ENCODE measurements around the gene KRT76. TPM values are rescaled to one million over a fixed set of nuclear protein-coding genes. Genes with fewer than 3 reads are reported as not detected.

Gene KRT76
- not detected in 2 replicates for total RNA-seq (2014; rRNA removed; shearing (Covaris generic))

GRCh38 chr12:52776913-52777395, at the start of gene KRT76:
TSS of gene KRT76 (minus strand) at chr12:52777345. CDS start at chr12:52777291, 54 bp downstream.
- no peak for DNase-seq (ENCODE audit: low spot score)

DNA sequence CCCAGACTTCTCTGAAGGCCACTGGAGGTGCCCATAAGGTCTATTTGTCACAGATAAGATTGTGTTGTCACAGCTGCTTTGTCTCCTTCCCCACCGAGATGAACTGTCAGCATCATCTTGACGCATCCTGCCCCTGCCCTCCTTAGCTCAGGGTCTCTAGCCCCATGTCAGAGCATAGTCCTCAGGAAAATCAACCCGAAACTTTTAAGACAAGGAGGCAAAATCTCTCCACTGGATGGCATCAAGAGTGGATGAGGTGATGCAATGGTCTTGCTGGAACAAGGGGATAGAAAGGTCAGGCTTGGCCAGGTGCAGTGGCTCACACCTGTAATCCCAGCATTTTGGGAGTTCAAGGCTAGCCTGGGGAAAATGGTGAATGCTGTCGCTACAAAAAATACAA, 48.8 kb upstream of the KRT76 start:
- DNase-seq (ENCODE audit: low spot score): no peak

- DNase-seq (ENCODE audit: low spot score): no peak
Measured at GRCh38 chr12:52824741-52825410, 47.7 kb upstream of the KRT76 start.

GRCh38 chr12:52823761-52824450, 46.8 kb upstream of the KRT76 start:
- no peak for DNase-seq (ENCODE audit: low spot score)

DNA sequence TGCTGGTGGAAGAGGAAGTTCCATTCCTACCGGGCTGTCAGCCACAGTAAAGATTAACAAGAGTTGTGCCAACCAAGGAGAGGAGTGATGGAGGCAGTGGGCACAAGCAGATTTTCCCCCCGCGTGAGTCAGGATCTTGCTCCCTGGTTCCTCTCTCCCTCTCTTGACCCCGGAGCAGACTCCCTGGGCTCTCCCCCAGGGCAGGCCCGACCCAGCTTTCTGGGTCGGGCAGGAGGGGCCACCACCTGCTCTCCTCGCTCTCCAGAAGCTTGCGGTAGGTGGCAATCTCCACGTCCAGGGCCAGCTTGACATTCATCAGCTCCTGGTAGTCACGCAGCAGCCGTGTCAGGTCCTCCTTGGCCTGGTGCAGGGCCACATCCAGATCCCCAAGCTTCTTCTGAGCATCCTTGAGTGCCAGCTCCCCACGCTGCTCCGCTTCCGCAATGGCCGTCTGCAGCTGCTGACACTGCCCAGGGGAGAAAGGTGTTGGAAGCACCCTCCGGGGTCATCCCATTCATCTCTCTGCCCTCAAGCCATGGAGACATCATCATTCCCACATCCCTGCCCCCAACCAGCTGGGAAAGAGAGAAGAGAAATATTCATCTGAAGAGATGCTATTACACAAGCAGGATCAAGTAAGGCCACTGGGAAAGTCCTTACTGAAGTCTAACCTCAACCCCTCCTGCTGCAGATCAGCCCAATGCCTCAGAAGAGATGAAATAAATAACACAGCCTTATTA, 45.8 kb upstream of the KRT76 start:
- DNase-seq (ENCODE audit: low spot score): no peak

- DNase-seq (ENCODE audit: low spot score): peak; percentile 65
Measured at GRCh38 chr12:52821826-52822660, 44.9 kb upstream of the KRT76 start.

GRCh38 chr12:52821071-52821730, 44.1 kb upstream of the KRT76 start:
- no peak for DNase-seq (ENCODE audit: low spot score)

- no peak for DNase-seq (ENCODE audit: low spot score)
Measured at GRCh38 chr12:52820521-52820920, 43.4 kb upstream of the KRT76 start.

DNA sequence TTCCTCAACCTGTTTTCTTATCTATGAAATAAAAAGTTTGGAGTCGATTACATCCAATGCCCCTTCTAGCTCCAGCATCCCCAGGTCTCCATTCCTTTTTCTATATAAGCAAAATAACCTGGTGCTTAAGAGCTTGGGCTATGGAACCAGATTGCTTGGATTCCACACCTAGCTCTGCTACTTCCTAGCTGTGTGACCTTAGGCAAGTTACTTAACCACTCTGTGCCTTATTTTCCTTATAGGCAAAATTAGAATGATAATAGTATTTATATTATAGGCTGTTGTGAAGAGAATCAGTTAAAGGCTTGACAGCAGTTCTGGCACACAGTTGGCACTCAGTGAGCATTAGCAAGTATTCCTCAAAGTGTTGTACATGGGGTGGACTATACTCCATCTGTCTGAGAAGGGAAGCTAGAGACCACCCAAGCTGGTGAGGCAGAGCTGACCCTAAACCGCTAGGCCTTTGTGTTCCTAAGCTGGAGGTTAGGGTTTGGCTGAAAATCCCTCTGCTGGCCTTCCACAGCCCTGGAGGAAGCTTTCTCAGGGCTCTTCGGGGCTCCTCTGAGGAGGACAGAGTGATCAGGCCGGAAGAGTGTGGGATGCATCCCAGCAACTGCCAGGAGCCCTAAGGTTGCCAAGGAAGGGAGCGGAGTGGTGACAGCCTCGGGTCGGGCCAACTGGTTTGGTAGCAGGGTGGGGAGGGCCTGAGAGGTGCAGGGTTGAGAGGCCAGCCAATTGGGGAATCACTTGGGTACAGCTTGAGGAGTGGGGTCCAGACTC, 42.8 kb upstream of the KRT76 start:
- no peak for DNase-seq (ENCODE audit: low spot score)

DNA sequence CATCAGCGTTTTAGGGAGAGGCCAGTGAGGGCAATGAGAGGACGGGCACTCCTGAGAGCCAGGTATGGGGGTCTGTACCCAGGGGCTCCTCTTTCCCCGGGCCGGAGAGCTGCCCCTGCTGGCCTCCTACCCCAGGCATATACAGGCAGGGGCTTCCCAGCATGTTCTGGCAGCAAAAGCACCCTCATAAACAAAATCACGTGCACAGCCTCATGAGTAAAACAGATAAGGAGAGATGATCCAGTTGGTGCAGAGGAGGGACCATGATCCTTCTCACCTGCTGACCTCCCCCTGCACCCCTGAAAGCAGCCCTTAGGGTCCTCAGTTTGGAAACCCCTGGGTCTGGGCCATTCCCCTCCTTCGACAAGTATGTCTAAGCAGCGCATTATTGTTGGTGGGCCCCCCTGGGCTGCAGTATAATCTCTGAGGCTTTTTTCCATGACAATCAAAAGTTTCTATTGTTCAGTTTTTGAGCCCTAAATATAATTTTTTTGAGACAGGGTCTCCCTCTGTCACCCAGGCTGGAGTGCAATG, 41.8 kb upstream of the KRT76 start:
- no peak for DNase-seq (ENCODE audit: low spot score)

- DNase-seq (ENCODE audit: low spot score): no peak
Measured at GRCh38 chr12:52818388-52818787, 41.2 kb upstream of the KRT76 start.

- DNase-seq (ENCODE audit: low spot score): no peak
Measured at GRCh38 chr12:52817699-52818238, 40.6 kb upstream of the KRT76 start.

DNA sequence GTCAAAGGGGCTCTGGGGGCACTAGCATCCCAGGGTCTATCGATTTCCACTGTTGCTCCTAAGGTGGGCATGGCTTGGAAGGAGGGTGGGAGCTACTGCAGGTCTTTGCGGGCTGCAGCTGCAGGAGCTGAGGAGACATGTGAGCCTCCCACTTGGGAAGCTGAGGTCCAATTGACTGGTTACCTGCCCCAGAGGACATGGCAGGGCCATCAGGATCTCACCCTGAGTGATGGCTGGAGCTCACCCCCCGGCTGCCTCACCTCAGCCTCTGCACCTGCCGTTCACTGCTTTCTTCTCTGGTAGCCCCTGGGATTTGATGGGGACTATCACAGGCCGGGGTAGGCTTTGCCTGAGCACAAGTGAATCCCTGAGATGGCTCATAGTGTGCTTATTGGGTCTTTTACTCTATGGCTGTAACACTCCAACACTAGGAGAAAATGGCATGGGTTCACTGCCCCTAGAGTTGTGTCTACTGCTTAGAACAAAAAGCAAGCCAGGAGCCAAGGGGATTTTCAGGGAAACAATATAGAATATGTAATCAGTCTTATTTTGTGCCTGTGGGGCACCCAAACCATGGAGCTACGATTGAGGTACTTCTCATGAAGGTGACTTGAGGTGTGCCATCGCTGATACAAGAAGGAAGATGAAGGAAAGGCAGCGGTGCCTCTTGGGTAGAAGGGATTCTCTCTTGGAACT, 40.0 kb upstream of the KRT76 start:
- DNase-seq (ENCODE audit: low spot score): no peak

- DNase-seq (ENCODE audit: low spot score): no peak
Measured at GRCh38 chr12:52815676-52816588, 38.8 kb upstream of the KRT76 start.

GRCh38 chr12:52815161-52815560, 38.0 kb upstream of the KRT76 start:
- DNase-seq (ENCODE audit: low spot score): no peak

DNA sequence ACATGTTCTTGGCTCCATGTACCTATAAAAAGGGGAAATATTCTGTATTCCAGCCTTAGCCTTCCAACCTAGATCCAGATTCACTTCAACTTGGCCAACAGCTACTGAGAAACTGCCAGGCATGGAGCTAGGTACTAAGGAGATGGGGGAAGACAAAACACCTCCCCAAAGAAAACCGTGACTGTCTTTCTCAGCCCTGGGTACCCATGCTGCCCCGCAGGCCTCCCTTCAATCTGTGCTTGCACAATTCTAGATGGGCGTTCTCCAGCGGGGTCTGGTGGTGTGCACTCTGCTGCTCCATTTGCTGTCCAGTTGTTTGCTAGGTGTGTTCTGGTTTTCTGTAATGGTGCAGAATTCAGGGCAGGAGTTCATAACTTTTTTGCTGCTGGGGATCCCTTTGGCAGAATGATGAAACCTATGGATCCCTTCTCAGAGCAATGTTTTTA, 37.6 kb upstream of the KRT76 start:
- DNase-seq (ENCODE audit: low spot score): no peak

DNA sequence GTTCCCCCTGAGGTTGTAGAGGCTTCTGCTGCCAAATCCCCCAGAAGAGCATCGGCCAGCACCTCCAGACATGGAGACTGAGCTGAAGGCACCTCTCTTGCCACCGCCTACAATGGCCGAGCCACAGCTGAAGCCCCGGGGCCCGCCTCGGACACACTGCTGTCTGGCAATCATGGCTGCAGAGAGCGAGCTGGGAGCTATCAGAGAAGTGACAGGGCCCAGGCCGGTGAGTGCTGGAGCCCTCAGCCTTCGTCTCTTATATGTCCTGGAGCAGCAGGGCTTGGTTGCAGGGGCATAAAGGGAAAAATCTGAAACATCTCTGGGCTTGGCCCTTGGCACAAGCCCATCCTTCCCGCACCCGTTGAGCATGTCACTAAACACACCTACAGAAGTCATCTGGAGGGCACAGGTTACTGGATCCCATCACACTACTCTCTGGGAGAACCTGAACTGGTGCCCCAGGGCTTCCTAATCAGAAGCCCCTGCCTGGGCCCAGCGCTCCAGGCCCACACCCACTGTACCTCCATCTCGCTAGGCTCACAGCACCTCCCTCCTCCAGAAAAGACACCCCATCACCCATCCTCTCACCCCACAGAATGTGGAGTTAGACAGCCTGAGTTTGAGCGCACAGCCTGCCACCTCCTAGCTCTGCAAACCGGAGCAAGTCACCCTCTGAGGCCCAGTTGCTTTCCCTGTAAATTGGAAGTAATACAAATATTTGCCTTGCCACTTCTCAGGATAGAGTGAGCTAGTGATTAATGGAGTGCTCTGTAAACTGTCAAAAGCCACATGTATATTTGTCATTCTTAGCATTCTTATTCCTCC, 37.0 kb upstream of the KRT76 start, which contains the start of gene KRT4:
Gene KRT4 (minus strand): TSS at position 232 of the 825 bp plus-strand sequence. CDS start 58 bp downstream, at position 174.
- no peak for DNase-seq (ENCODE audit: low spot score)

Data from HT-29 (cell line).